GM12878 (cell line): ENCODE results near the gene NPAS3. TPM values are rescaled to one million over a fixed set of nuclear protein-coding genes. Genes with fewer than 3 reads are reported as not detected.

Experiments
- ATAC-seq: fragments of 200-7000 bp; cut with Tn5 transposase; 3 replicates; pipeline ENCODE4 v1.9.1; 2020; ENCODE audit warnings: mild to moderate bottlenecking, moderate library complexity
- BruUV-seq: library from RNA; stranded (reverse); fragments of 400-500 nt; replicated peaks from 2 replicates; lab custom pipeline; 2021; lab: Mats Ljungman, UMichigan
- CTCF ChIA-PET: fragments of 300-600 bp; sonication (Branson Sonifier 250); formaldehyde crosslinking; extraction: SDS; loops from one replicate; lab custom pipeline; 2021; ENCODE audit warnings: inconsistent platforms; lab: Yijun Ruan, JAX
- POLR2A ChIA-PET: fragments of 350-600 bp; formaldehyde crosslinking; extraction: SDS; loops from one replicate; lab custom pipeline; 2021; ENCODE audit warnings: inconsistent platforms; lab: Charles Lee
- RAD21 ChIA-PET: fragments of 300-600 bp; sonication (Branson Sonifier 250); formaldehyde crosslinking; loops from one replicate; lab custom pipeline; 2023; ENCODE audit warnings: antibody characterized with exemption; ENCODE audit not compliant: unreplicated experiment; lab: Charles Lee
- SMC1A ChIA-PET: fragments of 300-600 bp; sonication (Branson Sonifier 250); formaldehyde crosslinking; loops from one replicate; lab custom pipeline; 2023; ENCODE audit not compliant: unreplicated experiment, uncharacterized antibody; lab: Charles Lee
- DNase-seq: peaks from one replicate; pipeline ENCODE4 v3.0.0-alpha.2; 2011; ENCODE audit warnings: low read depth, low spot score
- FAIRE-seq: peaks from 3 replicates; lab custom pipeline; 2011; peaks lifted over from hg19 to GRCh38; lab: Jason Lieb, UNC
- H2AFZ ChIP-seq: 2 replicates; pipeline ENCODE4 v1.6.0; 2011; ENCODE audit warnings: low read depth, low read length, control low read depth; ENCODE audit not compliant: control insufficient read depth
- H3K27ac ChIP-seq: 2 replicates; pipeline ENCODE4 v1.5.1; 2011; ENCODE audit warnings: control low read depth; ENCODE audit not compliant: control insufficient read depth, insufficient read depth
- H3K27me3 ChIP-seq, 2 experiments: replicated peaks in 1 of 2; 2 replicates each; pipeline versions ENCODE4 v1.6.0 to v1.6.1; 2011; ENCODE audit warnings: low read length in 1 of 2; ENCODE audit not compliant: control insufficient read depth in 2 of 2, insufficient read depth in 2 of 2
- H3K36me3 ChIP-seq, 2 experiments: 2 replicates each; pipeline ENCODE4 v1.5.1; 2011; ENCODE audit warnings: low read length in 1 of 2; ENCODE audit not compliant: control insufficient read depth in 2 of 2, insufficient read depth in 2 of 2
- H3K4me1 ChIP-seq: 2 replicates; pipeline ENCODE4 v1.6.1; 2011; ENCODE audit warnings: mild to moderate bottlenecking, low read length, moderate library complexity, mixed read lengths; ENCODE audit not compliant: control insufficient read depth, insufficient read depth
- H3K4me2 ChIP-seq: 2 replicates; pipeline ENCODE4 v1.6.0; 2011; ENCODE audit warnings: control low read depth; ENCODE audit not compliant: control insufficient read depth, insufficient read depth
- H3K4me3 ChIP-seq: fragments of 200-600 bp; sonication (generic); 2 replicates; pipeline ENCODE4 v1.5.1; 2016
- H3K79me2 ChIP-seq: 2 replicates; pipeline ENCODE4 v1.6.0; 2011; ENCODE audit warnings: low read length; ENCODE audit not compliant: control insufficient read depth, insufficient read depth
- H3K9ac ChIP-seq: 2 replicates; pipeline ENCODE4 v1.8.0; 2011; ENCODE audit warnings: low read length, control low read depth, mixed read lengths; ENCODE audit not compliant: control insufficient read depth, insufficient read depth
- H3K9me3 ChIP-seq: replicated peaks from 3 replicates; pipeline ENCODE4 v1.5.1; 2011; ENCODE audit warnings: mild to moderate bottlenecking, low read length; ENCODE audit not compliant: control insufficient read depth, insufficient read depth
- H4K20me1 ChIP-seq: 2 replicates; pipeline ENCODE4 v1.6.0; 2011; ENCODE audit not compliant: control insufficient read depth, insufficient read depth
- ASH2L ChIP-seq: fragments of 300-600, 200-600 bp; sonication (generic); IDR thresholded peaks from 2 replicates; pipeline ENCODE4 v1.6.1; 2017; ENCODE audit warnings: low read depth, mild to moderate bottlenecking, borderline replicate concordance
- E2F8 ChIP-seq: fragments of 450-650 bp; IDR thresholded peaks from 2 replicates; pipeline ENCODE4 v1.6.1; 2018; ENCODE audit warnings: mild to moderate bottlenecking, low read depth, moderate library complexity; ENCODE audit not compliant: partially characterized antibody
- FOS ChIP-seq: IDR thresholded peaks from 3 replicates; pipeline ENCODE4 v1.6.1; 2011; ENCODE audit warnings: borderline replicate concordance; ENCODE audit not compliant: insufficient read length; ENCODE audit errors: extremely low read depth
- MTA2 ChIP-seq: fragments of 450-650 bp; IDR thresholded peaks from 2 replicates; pipeline ENCODE4 v1.6.1; 2016; ENCODE audit warnings: low read depth, mild to moderate bottlenecking, moderate library complexity
- WGBS: methylation state at CpG from one replicate; pipeline ENCODE4 v1.1.6; 2016; ENCODE audit warnings: low lambda C conversion rate; ENCODE audit not compliant: insufficient replicate concordance, insufficient coverage; ENCODE audit errors: missing lambda C conversion rate; 5-methylcytosine and 5-hydroxymethylcytosine counted together
- in situ Hi-C: fragments of 300-500 bp; cut with MboI; formaldehyde crosslinking; loops from 9 replicates; pipeline ENCODE4 v1.14.3; 2018; ENCODE audit warnings: mixed read lengths
- intact Hi-C: fragments of 100-400 bp; cut with micrococcal nuclease; formaldehyde crosslinking; loops from one replicate; pipeline ENCODE4 v1.14.2; 2022; ENCODE audit not compliant: unreplicated experiment
- polyA plus RNA-seq, 11 experiments: library from polyadenylated mRNA; depleted of rRNA in 4 of 11; unstranded in 6 of 11; stranded (reverse) in 5 of 11; fragments of >200 nt; fragmentation: Nextera tagmentation in 4 of 11; fragmentation: Illumina TruSeq in 1 of 11; extraction: Ambion mirVana in 4 of 11; extraction: Trizol in 1 of 11; gene quantifications; 1 replicate in 1 of 11; 2 replicates in 10 of 11; pipeline versions ENCODE4 v1.2.1 to v1.2.3, GENCODE V29; 2011 to 2016; ENCODE audit warnings: inconsistent platforms in 2 of 11, missing spikeins in 2 of 11, low read depth in 1 of 11
- total RNA-seq, 4 experiments: library from RNA; depleted of rRNA in 3 of 4; stranded (reverse); fragments of >200 nt in 3 of 4; fragmentation: Illumina TruSeq in 1 of 4; extraction: Trizol in 1 of 4; gene quantifications; 2 replicates each; pipeline versions ENCODE4 v1.2.1 to v1.2.3, GENCODE V29; 2013 to 2021
- TF ChIP-seq, protein P1 (sequence below): fragments of 450-650 bp; IDR thresholded peaks from 2 replicates; pipeline ENCODE4 v1.6.1; 2017; ENCODE audit warnings: mild to moderate bottlenecking

Gene NPAS3
- total and polyA plus RNA-seq, 10 of the 15 experiments (the other 5 are each of a cell fraction or from before 2014, with no cell fraction given): under 0.01 to 2.7 (median 0.03) TPM; not detected in 6

- no peak for FAIRE-seq
- in situ Hi-C loops: no loop called here
- CTCF ChIA-PET: interaction anchor here (0.6 to 0.7 kb wide), 2 partner anchors 25 to 46 kb away, joined by 3 read pairs; no protein-coding TSS in a partner anchor
Observed at GRCh38 chr14:33716921-33717320, 778.2 kb downstream of the NPAS3 start.

More at GRCh38 chr14:33716921-33717320, 778.2 kb downstream of the NPAS3 start:
- no TSS peak for BruUV-seq
- WGBS: 22% methylated on average over 2 of the region's 2 CpGs
- H3K36me3 ChIP-seq: no peaks in the 10 kb centered on the region
- RAD21 ChIA-PET: interaction anchor here (0.7 kb wide), 1 partner anchor 234 kb away, joined by 5 read pairs; no protein-coding TSS in a partner anchor
- no peak for TF ChIP-seq FOS
- TF ChIP-seq ASH2L: no peak
- TF ChIP-seq E2F8: no peak
- TF ChIP-seq, protein P1, sequence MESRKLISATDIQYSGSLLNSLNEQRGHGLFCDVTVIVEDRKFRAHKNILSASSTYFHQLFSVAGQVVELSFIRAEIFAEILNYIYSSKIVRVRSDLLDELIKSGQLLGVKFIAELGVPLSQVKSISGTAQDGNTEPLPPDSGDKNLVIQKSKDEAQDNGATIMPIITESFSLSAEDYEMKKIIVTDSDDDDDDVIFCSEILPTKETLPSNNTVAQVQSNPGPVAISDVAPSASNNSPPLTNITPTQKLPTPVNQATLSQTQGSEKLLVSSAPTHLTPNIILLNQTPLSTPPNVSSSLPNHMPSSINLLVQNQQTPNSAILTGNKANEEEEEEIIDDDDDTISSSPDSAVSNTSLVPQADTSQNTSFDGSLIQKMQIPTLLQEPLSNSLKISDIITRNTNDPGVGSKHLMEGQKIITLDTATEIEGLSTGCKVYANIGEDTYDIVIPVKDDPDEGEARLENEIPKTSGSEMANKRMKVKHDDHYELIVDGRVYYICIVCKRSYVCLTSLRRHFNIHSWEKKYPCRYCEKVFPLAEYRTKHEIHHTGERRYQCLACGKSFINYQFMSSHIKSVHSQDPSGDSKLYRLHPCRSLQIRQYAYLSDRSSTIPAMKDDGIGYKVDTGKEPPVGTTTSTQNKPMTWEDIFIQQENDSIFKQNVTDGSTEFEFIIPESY: no peak
- no peak for TF ChIP-seq MTA2
- TF ChIP-seq, all 136 proteins: peak for 0
- ATAC-seq: no peak
- no peak overlapping the region for H3K27ac ChIP-seq
- H3K9me3 ChIP-seq: no peaks in the 10 kb centered on the region
- ChIA-PET POLR2A (interaction anchor here (0.7 kb wide), 1 partner anchor 937 kb away, joined by 8 read pairs; no protein-coding TSS in a partner anchor), SMC1A (interaction anchor here (0.7 kb wide), 1 partner anchor 208 kb away, joined by 3 read pairs; no protein-coding TSS in a partner anchor)
- no peaks in the 10 kb centered on the region for H3K79me2 ChIP-seq
- intact Hi-C loops: no loop called here
- no peak overlapping the region for H2AFZ ChIP-seq
- H3K4me1 ChIP-seq: no peaks in the 10 kb centered on the region
- no peak overlapping the region for H3K4me3 ChIP-seq
- DNase-seq: no peak
- H3K27me3 ChIP-seq: no peaks in the 10 kb centered on the region; a peak in 1 of 4 replicates
- no peaks in the 10 kb centered on the region for H4K20me1 ChIP-seq
- H3K4me2 ChIP-seq: no peak overlapping the region
- no peak overlapping the region for H3K9ac ChIP-seq
